CD4-positive, alpha-beta T cell treated with Interleukin-21 for 1 hour (primary cell): ENCODE data around the gene USH2A.

Source experiments
- DNase-seq: peaks from one replicate; pipeline ENCODE4 v3.0.0-alpha.2; 2020

The USH2A gene

DNA sequence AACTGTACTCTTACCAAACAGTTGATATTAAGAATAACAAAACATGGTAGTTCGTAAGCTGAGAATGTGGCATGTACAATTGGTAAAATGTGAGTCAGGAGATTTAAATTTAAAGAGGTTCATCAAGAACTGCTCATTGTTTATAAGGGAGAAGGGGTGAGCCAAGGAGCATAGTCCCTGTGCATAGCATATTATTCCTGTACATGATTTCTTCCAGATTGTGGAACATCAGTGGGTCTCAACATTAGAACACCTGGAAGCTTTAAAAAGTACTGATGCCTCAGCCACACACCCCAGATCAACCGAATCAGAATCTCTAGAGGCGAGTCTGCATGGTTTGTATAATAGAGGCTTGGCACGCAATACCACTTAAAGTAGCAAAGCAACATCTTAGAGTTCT, 800.1 kb downstream of the USH2A start:
- no peak for DNase-seq

DNA sequence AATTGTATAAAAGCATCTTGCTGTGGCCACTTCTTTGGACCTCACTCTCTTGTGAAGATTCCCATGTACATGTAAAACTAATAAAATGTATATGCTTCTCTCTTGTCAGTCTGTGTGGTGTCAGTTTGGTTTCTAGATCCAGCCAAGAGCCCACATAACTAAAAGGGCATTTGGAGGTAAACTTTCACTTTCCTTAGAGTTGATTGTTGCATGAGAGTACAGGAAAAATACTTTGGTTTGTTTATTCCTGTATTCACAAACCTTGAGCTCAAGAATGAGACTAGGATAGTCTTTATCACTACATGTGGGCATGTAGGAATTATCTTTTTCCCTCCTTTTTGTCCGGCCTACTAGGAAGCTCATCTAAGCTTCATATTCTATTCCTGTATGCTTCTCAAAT, 805.3 kb downstream of the USH2A start:
- DNase-seq = no peak

DNA sequence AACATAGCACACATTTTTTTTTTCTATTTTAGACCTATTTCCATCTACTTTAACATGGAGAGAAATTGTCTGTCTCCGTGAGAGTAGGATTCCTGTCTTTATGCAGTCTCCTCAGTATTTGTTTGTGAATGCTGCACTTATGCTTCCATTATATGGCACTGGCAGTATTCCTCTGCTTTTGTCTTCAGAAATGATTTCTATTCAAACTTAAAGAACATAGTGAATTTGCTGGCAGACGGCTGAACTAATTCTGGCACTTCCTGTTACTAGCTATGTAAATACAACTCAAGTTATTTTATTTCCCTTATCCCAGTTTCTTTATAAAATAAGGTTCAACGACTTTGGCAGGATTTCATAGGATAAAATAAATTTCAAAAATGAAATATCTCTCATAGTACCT, 810.9 kb downstream of the USH2A start:
- DNase-seq = no peak

DNA sequence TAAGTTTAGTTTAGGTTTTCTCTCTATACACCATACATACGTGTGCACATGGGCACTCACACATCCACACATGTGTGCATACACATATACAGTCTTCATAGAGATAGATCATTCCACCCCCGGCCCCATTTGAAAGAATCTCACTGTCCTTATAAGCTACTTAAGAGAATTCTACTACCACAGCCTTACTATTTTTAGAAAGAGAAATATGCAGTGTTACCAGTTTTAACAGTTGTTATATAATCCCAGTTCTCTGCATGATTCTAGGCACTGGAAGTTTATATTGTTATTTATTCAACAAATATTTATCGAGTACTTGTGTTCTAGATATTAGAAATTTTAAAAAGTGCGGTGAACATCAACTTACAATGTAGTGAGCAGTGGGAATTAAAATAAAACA, 814.6 kb downstream of the USH2A start:
- no peak for DNase-seq

DNA sequence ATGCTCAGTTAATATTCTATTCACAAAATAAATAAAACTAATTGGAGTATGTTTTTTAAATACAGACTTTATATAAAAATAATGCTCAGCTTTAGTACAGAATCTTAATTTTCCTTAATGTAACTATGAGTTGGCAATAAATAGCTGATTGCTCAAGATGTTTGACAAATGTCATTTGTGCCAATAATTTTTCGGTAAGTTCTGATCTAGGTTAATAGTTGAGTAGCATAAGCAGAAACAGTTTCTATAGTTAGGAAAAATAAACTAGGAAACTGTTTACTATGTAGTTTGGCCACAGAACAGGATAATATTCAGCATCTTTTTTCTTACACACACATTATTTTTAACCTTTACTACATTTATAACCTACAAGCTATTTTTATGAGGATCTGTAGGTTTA, 815.8 kb downstream of the USH2A start:
- DNase-seq = no peak

DNA sequence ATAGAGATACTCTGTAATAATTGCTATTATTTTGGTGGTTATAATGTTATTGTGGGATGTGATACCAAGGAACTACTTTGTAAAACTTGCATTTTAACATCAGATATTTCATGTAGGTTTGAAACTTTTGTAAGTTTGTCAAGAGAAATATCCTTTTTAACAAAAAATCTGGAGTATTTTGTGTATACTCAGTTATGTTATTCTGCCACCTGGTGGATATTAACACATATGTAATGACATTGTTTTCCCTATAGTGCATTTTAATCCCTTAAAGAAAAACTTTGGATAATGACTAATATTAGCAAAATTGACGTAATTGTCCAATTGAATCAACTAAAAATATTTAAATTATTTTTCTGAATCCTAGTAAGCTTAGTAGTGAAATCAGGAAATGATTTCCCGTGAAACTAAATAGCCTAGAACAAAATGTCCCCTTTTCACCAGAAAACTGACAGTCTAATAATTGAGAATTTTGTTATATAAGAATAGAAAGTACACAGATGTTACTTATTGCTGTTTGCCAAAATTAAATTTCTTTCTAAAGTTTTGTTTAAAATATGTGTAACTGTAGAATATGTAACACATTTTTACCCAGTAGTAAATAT, 816.6 kb downstream of the USH2A start:
- no peak for DNase-seq

DNA sequence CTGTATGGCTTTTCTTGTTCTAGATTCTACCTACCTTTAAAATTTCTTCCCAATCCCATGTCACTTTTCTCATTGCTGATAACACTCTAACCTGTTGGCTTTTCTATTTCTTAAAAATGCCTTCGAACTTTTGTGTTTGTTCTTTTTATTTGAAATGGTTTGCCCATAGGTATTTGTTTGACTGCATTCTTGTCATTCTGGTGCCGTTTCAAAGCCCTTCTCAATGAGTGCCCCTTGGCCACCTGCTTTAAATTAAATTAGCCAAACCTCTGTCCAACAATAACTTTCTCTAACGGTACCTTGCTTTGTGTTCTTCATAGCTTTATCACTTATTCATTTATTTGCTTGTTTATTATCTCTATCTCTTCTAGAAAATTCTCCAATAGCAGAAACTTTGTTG, 817.2 kb downstream of the USH2A start:
- no peak for DNase-seq

DNA sequence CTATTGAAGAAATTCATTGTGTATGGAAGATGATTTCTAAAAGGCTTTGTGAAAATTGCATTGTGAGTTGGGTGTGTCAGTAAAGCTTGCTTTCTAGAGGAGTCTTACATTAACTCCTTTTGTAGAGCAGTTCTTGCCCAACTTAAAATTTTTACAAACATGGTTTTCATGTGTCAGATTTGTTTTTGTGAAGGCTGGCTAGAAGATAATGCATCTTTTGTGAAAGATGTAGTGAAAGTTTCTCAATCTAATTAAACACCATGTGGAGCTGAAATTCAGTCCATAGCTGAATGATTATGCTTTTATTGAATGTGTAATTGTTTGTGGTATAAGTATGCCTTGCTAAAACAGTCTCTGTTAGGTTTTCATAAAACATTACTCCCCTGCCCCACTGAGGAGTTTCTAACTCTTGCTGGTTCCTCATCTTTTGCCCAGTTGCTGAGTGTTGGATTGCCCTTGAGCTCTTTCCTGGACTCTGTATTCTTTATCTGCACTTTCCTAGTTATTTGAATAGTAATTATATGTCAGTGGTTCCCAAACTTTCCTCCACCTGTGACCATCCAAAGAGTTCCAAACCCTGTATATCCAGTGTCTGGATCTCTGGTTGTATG, 818.1 kb downstream of the USH2A start:
- no peak for DNase-seq

DNA sequence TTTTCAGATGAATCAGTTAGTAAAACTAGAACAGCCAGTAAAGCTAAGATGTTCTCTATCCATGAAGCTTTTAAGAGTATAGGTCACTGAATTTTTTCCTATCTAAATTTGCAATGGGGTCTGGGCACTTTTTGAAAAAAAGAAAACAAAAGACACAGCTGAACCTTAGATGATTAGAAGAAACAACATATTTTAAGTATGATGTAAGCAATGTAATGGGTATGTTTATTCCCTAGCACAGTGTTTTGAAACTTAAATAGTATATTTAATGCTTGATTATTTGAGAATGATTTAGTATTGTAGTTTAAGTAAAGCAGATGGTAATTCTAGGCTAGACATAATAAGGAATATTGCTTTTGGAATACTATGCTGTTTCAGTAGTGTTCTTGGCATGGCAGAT, 819.9 kb downstream of the USH2A start:
- DNase-seq = no peak

DNA sequence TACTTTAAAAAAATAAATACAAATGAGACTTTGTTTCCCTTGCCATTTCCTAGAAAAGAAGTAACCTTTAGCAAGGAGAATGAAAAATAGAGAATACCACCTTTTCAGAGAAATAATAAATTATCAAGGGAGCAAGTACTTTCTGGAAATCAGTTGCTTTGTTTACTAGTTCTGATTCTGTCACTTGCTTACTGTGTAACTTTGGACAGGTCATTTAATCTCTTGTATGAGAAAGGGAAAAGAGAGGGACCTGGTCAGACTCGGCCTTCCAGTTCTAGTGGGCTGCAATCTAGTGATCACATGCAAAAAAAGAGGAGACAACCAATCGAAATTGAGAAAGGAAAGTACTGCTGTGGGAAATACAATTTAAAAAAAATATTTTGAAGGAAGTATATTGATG, 822.0 kb downstream of the USH2A start:
- DNase-seq = no peak

DNA sequence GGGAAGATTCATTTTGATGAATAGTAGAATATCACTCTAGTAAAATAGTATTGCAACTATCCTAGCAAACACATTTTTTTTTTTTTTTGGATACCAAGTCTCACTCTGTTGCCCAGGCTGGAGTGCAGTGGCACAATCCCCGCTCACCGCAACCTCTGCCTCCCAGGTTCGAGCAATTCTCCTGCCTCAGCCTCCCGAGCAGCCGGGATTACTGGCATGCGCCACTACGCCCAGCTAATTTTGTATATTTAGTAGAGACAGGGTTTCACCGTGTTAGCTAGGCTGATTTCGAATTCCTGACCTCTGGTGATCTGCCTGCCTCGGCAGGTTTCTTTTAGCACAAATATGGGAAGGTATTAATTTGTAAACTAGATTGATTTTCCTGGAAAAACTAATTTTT, 822.4 kb downstream of the USH2A start:
- no peak for DNase-seq

DNA sequence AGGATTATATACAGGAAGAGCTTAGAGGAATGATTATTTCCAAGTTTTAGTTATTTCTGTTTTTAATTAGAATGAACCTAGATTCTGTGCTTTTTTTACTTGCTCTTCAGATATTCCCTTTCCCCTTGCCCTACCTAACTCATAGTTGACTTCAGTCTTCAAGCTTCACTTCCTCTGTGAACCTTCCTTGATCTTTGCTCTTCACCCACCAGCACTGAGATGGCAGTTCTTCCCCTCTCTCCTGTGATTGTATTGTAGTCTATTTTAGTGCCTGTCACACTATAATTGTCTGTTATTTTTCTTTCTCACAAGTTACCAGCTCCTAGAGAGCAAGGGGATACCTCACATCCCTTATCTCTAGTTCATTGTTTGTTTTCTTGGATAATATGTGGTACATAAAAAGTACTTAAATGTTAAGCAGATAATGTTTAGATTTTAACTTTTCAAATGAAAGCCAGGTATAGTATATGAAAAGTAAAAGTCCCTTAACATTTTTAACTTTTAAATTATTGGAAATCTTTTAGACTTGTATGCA, 822.9 kb downstream of the USH2A start:
- DNase-seq = no peak

DNA sequence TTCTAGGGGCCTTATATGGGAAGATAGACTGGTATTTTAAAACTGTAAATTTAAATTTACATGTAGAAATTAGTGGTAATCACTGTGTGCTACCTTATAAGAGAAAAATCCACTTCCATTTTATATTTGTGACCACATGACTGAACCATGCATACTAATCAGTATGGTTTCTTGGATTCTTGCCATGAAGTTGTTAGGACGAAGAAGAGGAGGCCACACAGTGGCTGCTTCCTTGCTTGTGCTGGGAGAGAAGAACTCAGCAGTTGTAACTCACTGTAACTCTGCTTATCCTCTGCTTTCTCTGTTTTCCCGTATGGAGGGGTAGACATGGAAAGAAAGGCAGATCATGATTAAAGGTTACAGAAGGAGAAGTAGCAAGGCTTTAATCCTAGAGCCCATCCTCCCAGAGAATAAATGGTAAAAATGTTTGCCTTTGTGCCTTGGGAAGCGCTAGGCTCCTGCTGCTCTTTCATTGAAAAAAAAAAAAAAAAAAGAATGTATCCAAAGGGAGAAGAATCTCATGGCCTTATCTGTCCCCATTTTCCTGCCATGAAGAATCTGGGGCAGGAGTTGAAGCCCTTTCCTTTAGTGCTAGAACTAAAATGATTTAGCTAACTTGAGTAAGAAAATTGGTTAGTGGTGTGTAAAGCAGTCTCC, 823.7 kb downstream of the USH2A start:
- no peak for DNase-seq

DNA sequence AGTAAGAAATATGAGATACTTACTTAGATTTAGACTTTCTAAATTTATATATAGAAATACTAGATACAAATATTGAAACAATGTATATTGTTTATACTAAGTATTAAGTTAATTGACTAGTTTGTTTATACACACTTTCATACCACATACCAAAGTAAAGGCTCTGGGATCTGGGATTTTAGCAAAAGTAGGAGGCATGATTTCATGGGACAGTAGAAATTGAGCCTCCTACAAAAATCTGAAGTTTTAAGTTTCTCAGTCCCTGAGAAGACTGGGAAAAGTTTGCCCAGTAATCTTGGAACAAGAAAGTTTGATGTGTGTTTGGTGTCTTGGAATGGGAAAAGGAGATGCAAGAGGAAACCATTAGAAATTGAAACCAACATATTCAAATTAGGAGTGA, 825.3 kb downstream of the USH2A start:
- no peak for DNase-seq

DNA sequence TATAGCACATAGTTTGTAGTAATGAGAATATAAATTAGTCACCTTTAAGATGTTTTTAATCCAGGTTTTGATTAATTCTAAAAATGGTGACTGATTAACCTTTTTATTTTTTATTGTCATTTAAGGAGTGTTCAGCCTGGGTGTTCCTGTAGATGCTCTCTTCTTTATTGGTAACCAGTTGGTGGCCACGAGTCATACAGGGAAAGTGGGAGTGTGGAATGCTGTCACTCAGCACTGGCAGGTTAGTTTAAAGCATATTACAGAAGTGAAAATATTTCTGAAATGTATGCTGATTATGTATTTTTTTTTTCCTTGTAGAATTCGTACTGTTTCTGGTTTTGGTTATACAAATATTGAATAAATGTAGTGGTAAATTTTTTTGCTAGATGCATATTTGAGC, 828.0 kb downstream of the USH2A start:
- DNase-seq = no peak

DNA sequence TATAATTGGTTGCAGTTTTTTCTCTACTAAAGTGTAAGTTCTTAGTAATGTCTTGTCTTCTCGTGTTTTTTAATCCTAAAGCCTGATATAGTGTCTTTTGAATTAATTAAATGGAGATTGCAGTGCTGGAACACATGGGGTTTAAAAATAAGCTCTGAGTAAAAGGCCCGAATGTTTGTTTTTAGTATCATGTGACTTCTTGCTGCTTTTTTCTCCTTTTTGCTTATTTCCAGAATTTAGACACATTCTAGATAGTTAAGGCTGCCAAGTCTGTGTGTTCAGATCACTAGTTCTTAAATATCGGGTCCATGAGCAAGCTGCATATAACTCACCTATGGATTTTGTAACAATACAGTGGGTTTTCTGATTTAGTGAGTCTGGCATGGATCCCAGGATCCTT, 828.6 kb downstream of the USH2A start:
- no peak for DNase-seq

DNA sequence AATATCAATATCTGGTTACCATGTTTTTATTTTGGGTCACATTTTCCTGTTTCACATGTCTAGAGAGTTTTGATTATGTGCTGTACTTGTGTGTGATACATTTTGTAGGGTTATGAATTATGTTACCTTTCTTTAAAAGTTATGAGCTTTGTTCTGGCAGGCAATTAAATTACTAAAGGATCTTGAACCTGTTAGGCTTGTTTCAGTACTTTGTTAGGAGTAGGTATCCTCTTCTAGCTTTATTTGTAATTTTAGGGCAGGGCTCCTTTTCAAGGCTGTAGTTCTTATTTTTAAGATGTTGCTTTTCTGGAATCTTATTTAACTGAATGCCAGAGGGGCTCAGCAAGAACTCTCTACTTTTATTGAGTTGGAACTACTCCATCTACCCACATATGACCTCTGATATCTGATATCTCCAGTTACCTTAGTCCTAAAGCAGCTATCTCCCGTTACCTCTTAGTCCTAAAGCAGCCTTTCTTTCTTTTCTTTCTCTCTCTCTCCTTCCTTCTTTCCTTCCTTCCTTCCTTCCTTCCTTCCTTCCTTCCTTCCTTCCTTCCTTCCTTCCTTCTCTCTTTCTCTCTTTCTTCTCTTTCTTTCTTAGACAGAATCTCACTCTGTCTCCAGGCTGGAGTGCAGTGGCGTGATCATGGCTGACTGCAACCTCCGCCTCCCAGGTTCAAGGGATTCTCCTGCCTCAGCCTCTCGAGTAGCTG, 832.3 kb downstream of the USH2A start:
- DNase-seq = no peak

DNA sequence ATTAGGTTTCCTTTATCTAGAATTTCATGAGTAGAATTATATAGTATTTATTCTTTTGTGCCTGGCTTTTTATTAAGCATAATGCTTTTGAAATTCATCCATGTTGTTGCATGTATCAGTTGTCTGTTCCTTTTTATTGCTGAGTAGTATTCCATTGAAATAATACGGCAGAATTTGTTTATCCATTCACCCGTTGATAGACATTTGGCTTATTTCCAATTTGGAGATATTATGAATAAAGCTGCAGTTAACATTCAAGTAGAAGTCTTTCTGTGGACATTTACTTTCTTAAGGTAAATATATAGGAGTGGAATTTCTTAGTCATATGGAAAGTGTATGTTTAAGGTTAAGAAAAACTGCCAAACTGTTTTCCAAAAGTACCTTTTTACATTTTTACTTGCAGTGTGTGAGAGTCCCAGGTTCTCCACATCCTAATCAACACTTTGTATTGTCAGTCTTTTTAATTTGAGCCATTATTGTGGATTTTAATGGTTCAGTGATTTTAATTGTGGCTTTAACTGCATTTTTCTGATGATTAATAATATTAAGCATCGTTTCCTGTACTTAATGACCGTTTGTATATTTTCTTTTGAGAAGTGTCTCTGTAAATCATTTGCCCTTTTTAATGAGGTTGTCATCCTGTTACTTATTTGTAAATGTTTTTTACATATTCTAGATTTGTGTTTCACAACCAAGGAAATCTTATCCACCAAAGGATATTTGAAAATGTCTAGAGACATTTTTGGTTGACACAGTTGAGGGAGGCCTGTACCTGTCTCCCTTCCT, 833.4 kb downstream of the USH2A start:
- no peak for DNase-seq

DNA sequence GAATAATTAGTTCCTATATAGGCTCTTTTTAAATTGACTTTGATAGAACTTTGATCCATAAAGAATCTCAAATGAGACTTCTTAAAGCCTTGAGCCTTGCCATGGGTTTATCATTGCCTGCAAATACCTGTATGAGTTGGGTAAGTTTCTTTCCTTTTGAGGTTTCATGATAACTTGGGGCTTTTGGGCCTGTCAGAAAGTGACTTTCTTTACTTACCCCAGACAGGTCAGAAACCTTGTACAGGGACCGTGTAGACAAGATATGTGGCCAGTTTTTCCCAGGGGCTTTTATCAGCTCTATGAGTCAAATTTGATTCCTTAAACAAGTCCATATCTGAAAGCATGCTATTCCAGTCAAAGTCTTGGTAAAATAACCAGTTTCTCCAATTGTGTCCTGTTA, 838.9 kb downstream of the USH2A start:
- no peak for DNase-seq

DNA sequence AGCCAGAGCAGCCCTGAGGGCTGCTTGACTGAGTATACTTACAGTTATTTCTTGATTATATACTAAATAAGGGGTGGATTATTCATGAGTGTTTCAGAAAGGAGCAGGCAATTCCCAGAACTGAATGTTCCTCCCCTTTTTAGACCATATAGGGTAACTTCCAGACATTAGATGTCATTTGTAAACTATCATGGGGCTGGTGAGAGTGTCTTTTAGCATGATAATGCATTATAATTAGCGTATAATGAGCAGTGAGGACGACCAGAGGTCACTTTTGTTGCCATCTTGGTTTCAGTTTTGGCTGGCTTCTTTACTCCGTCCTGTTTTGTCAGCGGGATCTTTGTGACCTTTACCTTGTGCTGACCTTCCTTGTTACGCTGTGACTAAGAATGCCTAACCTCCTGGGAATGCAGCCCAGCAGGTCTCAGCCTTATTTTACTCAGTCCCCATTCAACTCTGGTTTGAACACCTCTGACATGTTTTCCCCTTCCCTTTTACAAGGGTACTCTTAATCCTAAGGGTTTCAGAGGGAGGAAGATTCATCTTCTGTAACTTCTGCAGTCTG, 840.0 kb downstream of the USH2A start:
- DNase-seq = no peak

DNA sequence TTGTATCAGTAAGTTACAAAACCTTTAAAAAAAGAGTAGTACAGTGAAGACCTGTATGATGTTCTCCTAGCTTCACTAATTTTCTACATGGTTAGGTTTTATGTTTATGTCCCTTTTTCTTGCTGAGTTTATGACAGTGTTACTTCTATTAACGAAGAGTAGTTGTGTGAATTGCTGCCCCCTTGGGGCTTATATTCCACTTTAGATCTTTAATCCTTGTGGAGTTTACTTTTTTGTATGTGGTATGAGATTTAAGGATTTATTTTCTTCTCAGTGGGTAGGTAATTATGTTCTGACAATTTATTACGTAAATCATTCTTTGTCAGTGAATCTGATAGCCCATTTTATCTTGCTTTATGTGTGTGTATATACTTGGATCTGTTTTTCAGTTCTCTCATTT, 841.4 kb downstream of the USH2A start:
- DNase-seq = no peak
